NCI-H146 treated with DMSO at 0.1 percent for 48 hours (cell line): ENCODE results near the gene SIGLEC15.
"Not testable (repeated sequence)": the region's sequence is repeated elsewhere in the genome, so short reads cannot be mapped to it uniquely, and the experiment has no call there.

Source experiments
- DNase-seq: peaks from one replicate; lab custom pipeline; 2025; ENCODE audit not compliant: unreplicated experiment; lab: John Stamatoyannopoulos, UW

Gene SIGLEC15, protein sequence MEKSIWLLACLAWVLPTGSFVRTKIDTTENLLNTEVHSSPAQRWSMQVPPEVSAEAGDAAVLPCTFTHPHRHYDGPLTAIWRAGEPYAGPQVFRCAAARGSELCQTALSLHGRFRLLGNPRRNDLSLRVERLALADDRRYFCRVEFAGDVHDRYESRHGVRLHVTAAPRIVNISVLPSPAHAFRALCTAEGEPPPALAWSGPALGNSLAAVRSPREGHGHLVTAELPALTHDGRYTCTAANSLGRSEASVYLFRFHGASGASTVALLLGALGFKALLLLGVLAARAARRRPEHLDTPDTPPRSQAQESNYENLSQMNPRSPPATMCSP

DNA sequence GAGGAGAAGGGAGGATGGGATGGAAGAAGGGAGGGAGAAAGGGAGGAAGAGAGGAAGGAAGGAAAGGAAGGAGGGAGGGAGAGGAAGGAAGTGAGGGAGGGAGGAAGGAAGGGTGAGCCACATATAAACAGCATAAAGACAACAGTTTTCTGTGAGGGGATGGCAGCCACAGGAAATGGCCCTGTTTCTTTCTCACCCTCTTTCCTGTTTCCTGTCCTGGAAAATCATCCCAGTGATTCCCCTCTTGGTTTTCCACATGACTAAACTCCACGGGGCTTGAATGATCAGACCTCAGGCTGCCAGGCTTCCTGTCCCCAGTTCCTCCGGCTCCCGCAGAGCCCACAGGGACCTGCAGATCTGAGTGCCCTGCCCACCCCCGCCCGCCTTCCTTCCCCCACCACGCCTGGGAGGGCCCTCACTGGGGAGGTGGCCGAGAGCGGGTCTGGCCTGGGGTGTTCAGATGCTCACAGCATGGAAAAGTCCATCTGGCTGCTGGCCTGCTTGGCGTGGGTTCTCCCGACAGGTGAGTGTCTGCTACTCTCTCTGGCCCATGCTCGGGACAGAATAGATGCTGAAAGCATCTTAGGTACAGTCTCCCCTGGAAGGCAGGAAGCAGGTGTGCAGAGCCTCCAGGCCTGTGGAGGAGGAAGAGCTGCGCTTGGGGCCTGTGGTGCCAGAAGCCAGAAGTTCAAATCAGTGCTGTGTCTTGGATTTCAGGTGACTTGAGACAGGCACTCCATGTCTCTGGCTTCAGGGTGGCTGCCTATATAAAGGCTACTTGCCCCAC is at the start of gene SIGLEC15:
Gene SIGLEC15 (plus strand): TSS at position 418 of the 787 bp plus-strand sequence. CDS start 54 bp downstream, at position 472.
- no peak for DNase-seq

DNA sequence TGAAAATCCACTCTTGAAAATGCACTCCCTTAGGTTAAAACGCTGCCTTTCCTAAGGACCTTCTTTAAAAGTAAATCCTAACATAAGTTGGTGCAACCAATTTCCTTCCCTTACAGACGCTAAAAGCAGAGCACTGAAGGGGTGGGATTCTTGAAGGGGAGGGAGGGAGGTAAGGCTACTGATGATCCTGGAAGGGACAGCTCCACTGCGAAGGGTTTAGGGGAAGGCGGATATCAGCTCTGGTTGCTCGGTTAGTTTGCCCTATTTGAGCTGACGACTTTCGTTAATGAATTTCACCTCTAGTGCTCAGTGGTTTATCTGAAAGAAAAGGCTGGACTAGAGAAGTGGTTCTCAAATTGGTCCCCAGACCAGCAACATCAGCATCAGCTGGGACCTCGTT is 49.7 kb upstream of the SIGLEC15 start:
- no peak for DNase-seq

DNA sequence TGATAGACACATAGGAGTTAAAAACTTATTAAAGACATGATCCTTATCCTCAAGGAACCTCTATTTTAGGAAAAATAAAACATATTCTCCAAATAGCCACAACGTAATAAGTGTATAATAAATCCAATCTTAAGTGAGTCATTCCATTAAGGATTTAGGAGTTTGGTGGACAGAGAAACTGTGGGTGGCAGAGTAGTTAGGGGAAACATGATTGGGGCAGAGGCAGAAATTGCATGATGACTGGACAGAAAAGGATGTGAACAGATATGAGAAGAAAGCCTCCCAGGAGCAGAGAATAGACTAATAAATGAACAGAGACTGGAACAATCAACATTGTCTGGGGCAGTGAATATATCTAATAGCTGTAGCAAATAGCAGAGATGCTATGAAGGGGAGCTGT is 48.1 kb upstream of the SIGLEC15 start:
- no peak for DNase-seq

DNA sequence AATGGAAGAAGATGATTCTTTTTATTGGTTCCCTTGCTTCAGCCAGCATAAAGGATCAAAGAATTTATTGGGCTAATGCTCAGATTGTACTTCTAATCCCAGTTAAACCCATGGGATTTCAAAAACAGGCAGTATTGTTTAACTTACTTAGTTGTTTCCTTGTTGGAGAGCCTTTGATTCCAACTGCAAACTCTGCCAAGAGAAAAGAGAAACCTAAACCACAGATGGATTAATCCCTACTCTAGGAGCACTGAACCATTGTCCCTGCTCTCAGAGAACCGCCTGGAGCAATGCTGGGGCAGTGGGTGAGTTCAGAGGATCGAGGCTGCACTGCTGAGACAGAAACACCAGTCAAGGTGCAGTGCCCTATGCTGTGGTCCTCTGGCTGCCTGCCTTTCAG is 44.9 kb upstream of the SIGLEC15 start:
- no peak for DNase-seq

DNA sequence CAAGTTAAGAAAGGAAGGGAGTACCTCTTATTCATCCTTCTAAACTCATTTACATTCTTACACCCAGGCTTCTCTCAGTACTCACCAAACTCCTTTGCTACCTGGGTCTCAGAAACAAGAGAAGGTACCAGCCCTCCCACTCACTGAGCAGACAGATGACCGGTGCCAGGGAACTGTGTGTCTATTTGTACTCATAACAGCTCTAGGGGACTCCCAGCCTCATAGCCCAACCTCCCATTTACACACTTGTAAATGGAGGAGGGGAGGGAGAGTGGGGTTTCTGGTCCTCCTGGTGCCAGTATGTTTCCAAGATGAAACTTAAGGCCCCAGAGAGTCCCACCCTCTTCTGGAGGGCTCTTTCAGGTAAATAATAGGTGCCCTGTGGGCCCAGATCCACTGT is 42.8 kb upstream of the SIGLEC15 start:
- DNase-seq, result no peak

DNA sequence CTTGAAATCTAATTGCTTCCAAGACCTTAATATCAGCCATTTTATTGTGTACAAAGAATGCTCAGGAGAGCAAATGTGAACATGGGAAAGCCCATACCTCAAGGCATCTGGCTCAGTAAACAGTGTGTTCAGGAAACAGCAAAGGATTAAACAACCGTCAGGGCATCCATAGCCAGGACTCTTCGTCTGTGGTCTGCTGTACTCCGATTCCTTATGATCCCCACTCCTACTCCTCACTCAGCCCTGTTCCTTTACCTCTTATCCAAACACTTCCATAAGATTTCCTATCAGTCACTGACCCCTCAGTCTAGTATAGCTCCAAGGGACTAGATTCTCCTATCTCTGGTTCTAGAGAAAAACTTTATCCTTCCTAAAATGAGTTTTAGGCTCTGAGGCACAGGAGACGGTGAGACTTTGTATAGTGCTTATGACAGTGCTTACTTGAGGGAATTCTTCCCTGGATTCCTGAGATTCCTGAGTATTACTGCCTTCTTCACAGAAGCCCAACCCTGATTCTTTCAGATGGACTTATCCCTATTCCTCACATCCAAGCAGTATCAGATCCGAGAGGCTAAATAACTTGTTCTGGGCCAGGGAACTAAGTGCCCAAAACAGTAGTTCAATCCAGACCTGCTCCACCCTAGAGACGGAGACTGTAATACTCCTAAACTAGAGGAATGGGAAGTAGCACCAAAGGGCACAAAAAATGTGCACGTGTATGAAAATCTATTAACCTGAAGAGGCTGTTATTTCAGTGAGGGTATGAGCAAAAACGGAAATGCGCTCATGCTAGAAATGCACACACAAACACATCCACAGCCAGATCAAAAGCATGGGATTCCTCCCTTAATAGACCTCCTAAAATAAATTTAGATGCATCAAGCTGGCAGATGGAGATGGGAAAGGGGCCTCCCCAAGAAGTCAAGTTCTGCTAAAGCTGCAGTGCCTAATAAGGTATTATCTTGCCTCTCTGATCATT is 42.1 kb upstream of the SIGLEC15 start:
- no peak for DNase-seq

DNA sequence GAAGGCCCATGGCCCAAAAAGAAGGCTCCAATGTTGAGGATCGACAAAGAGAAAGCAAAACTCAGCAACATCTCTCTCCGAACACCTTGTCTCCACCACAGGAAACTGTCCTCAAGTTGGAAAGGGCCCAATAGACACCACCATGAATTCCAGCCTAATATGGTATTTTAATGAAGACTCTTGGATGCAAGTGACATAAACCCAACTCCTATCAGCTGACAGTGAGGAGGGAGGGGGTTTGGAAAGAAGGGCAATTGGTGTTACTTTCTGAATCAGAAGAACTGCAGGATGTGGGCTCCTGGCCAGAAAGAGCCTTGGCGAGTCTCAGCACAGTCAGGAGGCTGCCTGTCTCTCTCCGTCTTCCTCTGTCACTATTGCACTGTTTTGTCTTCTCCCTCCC is 40.3 kb upstream of the SIGLEC15 start:
- no peak for DNase-seq

DNA sequence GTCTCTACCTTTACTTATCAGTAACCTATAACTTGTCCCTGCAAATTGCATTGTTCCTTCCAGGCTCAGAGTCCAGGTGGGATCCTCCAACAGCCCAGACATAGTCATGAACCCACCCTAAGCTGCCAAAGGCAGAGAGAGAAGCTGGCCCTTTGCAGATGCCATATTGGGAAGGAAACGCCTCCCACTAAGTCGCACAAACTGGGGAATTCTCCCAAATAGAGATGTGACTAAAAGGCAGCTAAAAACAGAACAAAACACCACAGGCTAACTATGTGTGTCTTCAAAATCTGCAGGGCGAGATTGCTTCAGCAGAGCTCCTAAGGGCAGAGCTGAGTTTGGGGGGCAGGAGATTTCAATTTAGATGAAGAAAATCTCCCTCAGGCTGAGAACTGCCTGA is 38.5 kb upstream of the SIGLEC15 start:
- DNase-seq, result no peak

DNA sequence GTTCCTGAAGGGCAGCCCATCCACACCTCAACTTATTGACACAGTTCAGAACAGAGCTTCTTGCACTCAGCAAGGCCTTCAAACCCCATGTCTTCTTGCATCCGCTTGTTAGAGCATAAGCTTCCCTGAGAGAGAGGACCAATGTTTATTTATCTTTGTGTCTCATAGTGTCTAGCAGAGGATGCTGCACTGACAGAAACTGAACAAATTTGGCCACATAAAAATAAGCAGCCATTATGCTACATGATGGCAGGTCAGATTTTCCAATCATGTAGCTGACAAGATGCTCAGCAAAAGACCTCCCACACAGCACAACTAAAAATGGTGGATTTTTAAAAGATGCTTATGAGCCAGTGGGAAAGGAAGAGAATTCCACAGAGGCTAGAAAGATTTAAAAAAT is 38.1 kb upstream of the SIGLEC15 start:
- DNase-seq, result no peak

DNA sequence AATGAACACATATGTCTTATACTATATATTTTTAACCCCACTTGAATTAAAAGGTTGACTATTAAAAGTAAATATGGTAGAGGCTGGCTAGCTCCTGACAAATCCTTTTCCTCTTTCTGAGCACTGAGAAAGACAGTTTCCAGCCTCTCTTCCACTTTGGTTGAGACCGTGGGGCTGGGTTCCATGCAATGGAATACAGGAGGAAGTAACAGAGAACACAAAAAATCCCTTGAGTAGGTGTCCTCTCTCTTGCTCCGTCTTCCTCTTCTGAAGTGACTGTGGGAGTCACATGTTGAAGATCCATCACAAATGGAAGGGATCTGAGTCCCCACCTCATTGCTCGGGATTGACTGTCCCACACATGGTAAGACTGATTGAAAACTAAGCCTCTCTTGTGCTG is 36.6 kb upstream of the SIGLEC15 start:
- DNase-seq, result no peak

DNA sequence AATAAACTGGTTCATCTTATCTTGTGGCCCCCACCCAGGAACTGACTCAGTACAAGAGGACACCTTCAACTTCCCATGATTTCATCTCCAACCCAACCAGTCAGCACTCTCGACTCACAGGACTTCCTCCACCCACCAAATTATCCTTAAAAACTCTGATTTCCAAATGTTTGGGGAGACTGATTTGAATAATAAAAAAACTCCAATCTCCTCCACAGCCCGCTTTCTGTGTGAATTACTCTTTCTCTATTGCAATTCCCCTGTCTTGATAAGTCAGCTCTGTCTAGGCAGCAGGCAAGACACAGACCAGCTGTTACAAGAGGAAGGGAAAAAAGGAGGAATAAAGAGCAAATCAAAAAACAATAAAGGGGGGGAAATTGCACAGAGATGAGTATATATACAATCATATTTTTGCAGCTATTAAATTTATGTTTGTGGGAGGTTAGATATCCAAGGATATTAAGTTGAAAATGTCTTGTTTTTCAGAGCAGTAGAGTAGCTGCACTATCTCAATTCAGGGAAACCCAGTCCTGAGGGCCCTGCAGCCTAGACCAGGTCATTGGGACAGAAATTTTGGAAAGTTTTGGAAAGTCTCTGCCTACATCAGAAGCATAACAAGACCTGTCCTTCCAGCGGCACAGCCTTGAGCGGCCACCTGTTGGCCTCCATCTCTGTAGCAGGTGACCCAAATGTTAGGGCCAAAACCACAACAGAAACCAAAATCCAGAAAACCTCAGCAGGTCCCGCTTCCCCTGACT is 32.8 kb upstream of the SIGLEC15 start:
- no peak for DNase-seq

DNA sequence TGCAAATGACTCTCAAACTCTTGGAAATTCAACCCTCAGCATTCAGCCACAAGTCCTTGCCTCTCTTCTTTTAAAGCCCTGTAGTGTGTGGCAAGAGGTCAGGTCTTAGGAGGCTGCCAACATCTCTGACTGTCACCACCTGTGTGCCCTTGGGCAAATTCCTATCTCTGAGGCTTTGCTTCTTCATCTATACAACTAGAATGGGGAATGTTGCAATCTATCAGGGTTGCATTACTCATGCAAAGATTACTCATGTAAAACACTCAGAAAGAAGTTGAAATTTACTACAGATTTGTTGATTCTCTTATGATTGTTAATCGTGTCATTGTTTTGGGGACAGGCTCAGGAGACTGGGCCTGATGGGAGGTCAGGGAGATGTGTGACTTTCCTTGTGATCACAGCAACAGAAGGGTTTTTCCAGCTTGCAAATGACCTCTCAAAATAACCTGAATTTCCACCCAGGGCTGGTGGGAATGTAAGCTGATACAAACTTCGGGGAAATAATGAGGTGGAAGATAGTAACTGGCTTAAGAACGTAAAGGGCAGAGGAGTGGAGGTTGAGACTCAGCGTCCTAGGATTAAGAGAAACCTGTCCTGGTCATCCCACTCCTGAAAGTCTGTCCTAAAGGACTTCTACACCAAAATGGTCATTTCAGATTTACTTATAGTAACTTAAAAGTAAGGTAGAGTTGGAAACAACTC is 32.1 kb upstream of the SIGLEC15 start:
- no peak for DNase-seq

DNA sequence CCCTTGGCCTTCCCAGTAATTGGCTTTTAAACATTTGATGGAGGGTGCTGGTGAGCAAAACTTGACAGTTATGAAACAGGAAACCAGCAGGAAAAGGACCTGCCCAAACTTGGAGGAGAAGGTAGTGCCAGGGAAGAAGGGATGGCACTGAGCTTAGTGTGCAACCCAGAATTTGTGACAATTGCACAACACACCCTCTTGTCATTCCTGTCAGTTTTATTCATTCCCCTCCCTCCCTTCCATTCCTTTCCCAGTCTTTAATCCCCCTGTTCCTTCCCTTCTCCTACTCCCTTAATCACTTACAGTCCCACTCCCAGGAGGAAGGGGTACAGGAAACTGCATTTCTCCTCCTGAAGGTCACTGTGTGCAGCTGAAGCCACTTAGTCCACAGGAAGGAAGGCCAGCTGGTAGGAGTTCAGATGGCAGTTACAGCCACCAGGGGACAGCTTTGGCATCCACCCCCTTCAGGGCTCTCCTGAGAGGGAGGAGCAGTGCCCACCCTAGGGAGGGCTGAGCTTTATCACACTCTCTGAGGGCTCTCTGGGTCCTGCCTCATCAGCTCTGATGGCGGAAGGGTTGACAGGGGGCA is 24.0 kb upstream of the SIGLEC15 start:
- no peak for DNase-seq

DNA sequence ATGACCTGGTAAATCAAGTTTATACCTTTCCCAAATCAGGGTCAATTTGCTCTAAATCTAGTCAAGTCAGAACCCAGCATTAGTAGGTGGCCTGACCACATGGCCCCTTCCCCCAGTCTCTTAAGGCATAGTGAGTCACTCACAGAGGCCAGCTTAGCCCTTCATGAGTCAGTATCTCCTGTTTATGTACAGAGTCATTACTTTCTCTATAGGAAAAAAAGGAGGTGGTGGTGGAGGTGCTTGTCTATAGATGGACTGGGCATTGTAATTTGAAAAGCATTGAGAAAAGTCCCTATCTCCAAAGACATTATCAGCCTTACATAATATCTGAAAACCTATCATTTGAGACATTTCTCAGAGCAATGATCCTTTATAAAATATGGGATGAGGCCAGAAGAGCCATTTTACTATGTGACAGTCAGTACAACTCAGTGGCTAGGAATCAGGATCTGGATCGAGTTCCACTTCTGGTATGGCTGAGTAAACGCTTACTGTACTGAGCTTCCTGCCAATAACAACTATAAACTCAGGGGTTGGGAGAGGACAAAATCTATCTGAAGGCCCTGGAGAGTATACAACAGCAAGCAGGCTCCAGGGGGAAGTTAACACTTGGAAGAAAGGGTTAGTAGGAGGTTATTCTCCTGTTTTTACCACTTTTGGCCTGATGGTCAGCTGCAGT is 22.5 kb upstream of the SIGLEC15 start:
- DNase-seq, result no peak

DNA sequence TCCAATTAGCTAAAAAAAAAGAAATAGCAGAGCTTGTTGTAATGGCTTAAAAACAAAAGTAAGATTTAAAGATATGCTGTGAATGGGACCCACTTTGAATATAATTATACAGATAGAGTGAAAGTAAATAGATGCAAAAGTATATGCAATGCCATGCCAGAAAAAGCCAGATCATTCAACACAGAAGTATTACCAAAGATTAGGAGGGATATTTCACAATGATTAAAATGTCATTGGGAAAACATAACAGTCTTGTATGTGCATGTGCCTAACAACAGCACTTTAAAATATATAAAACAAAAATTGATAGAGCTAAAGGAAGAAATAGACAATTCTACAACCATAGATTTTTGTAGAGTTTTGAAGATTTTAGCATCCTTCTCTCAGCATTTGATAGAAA is 19.9 kb upstream of the SIGLEC15 start:
- no peak for DNase-seq

DNA sequence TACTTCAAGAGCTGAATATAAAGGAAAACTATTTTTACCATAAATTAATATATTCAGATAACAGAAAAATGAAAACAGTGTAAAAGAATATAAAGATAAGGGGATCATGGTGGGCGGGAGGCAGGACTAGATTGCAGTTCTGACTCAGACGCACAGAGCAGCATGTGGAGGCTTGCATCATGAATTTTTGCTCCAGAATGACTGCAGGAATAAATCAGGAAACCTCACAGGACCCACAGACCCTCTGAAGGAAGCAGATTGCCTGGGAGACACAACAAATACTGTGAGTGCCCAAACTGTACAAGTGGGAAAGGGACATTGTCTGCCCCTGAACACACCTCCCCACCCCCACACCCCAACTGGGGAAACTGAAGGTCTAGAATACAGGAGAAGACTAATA is 19.2 kb upstream of the SIGLEC15 start:
- DNase-seq, result no peak

DNA sequence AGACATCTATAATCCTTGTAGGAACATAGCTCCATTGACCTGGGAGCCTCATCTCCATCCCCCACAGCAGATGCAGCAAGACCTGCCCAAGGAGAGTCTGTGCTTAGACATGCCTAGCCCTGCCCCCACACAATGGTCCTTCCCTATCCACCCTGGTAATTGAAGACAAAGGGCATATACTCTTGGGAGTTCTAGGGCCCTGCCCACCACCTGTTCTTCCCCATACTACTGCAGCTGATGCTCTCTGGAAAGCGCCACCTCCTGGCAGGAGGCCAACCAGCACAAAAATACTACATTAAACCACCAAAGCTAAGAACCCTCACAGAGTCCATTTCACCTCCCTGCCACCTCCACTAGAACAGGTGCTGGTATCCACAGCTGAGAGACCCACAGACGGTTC is 18.3 kb upstream of the SIGLEC15 start:
- DNase-seq, result not testable (repeated sequence)

DNA sequence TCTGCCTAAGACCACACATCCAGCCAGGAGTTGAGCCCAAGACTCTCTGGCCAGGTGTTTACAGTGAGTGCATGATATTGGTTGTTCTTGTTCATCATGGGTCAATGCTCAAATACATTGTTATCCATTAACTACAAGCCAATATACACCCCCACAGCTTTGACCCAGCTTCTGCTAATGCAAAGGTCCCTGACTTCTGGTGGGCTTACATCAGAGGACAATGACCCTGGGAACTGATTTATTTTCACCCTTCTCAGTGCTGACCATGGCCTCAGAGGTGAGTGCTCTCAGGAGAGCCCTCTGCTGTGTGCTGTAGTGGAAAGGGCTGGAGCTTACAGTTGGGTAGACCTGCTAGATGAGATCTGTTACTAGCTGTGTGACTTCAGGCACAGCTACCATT is 10.7 kb upstream of the SIGLEC15 start:
- not testable (repeated sequence) for DNase-seq

DNA sequence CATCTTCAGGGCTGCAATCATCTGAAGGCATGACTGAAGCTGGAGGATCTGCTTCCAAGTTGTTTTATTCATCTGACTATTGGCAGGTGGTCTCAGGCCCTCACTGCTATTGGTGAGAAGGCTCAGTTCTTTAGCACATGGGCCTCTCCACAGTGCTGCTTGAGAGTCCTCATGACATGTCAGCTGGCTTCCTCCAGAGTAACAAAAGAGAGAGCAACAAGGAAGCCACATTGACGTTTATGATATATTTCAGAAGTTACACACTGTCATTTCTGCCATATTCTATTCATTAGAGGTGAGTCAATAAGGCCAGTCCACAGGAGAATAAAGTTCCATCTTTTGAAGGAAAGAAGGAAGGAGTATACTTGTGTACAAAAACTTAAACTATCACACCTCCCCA is 7.9 kb upstream of the SIGLEC15 start:
- DNase-seq, result no peak
